RWPE1 (cell line): Measurements from ENCODE around the gene METTL16.
"Not testable (repeated sequence)": the region's sequence is repeated elsewhere in the genome, so short reads cannot be mapped to it uniquely, and the experiment has no call there.

Experiments
- CTCF ChIA-PET: fragments of 350-600 bp; sonication (Branson Sonifier 250); formaldehyde crosslinking; extraction: SDS; loops from one replicate; lab custom pipeline; 2021; lab: Yijun Ruan, JAX
- POLR2A ChIA-PET: fragments of 400-600 bp; formaldehyde crosslinking; extraction: SDS; loops from one replicate; lab custom pipeline; 2020; ENCODE audit warnings: antibody characterized with exemption; ENCODE audit not compliant: low non-redundant PET; lab: Yijun Ruan, JAX
- DNase-seq: peaks from one replicate; pipeline ENCODE4 v3.0.0; 2012; ENCODE audit warnings: low spot score
- H3K27ac ChIP-seq: fragments of 450-650 bp; 2 replicates; pipeline ENCODE4 v1.5.1; 2017
- CTCF ChIP-seq: fragments of 450-650 bp; conservative IDR thresholded peaks from 2 replicates; pipeline ENCODE4 v1.5.1; 2017; ENCODE audit warnings: low read depth, mild to moderate bottlenecking

METTL16 gene

GRCh38 chr17:2511462-2512369 is at the start of gene METTL16:
Gene METTL16 (minus strand): TSS chr17:2511888. CDS start chr17:2502331, 9,557 bp downstream.
- TF ChIP-seq CTCF: no peak
- peak within 1 kb of the TSS; percentile 95 for H3K27ac ChIP-seq
- ChIA-PET CTCF (interaction anchor here (0.6 kb wide), 1 partner anchor 90 kb away, joined by 3 read pairs; no protein-coding TSS in a partner anchor), POLR2A (interaction anchor here (0.5 to 1.3 kb wide), 4 partner anchors 18 to 329 kb away, joined by 3 to 7 read pairs (median 4); no protein-coding TSS in a partner anchor)
- peak; percentile 98 for DNase-seq

GRCh38 chr17:2560658-2561057 is 49.0 kb upstream of the METTL16 start:
- ChIA-PET CTCF (no interaction called here), POLR2A (interaction anchor here (0.5 kb wide), 1 partner anchor 50 kb away, joined by 3 read pairs; no protein-coding TSS in a partner anchor)
- no peak overlapping the region for H3K27ac ChIP-seq

GRCh38 chr17:2551928-2552327 is 40.2 kb upstream of the METTL16 start:
- ChIA-PET CTCF (interaction anchor here (0.6 kb wide), 1 partner anchor 522 kb away, joined by 3 read pairs; the partner anchor contains the start of gene DPH1), POLR2A (no interaction called here)
- no peak for TF ChIP-seq CTCF
- H3K27ac ChIP-seq: no peak overlapping the region
- no peak for DNase-seq

More at GRCh38 chr17:2560658-2561057, 49.0 kb upstream of the METTL16 start:
- TF ChIP-seq CTCF: no peak
- no peak for DNase-seq

GRCh38 chr17:2551493-2551892 is 39.8 kb upstream of the METTL16 start:
- no peak for TF ChIP-seq CTCF
- no peak overlapping the region for H3K27ac ChIP-seq
- CTCF ChIA-PET: interaction anchor here (0.6 kb wide), 1 partner anchor 521 kb away, joined by 3 read pairs; the partner anchor contains the start of gene DPH1
- POLR2A ChIA-PET: no interaction called here
- no peak for DNase-seq

GRCh38 chr17:2549392-2550211 is 37.9 kb upstream of the METTL16 start:
- CTCF ChIA-PET: no interaction called here
- TF ChIP-seq CTCF: no peak
- H3K27ac ChIP-seq: no peak overlapping the region
- DNase-seq: no peak
- POLR2A ChIA-PET: interaction anchor here (0.7 kb wide), 1 partner anchor 16 kb away, joined by 6 read pairs; no protein-coding TSS in a partner anchor

GRCh38 chr17:2548026-2548425 is 36.3 kb upstream of the METTL16 start:
- CTCF ChIA-PET: interaction anchor here (0.7 kb wide), 1 partner anchor 1182 kb away, joined by 4 read pairs; no protein-coding TSS in a partner anchor
- DNase-seq, H3K27ac ChIP-seq, POLR2A ChIA-PET: not testable (repeated sequence)
